Measurements from ENCODE around the gene DEGS2.

Gene DEGS2

DNA sequence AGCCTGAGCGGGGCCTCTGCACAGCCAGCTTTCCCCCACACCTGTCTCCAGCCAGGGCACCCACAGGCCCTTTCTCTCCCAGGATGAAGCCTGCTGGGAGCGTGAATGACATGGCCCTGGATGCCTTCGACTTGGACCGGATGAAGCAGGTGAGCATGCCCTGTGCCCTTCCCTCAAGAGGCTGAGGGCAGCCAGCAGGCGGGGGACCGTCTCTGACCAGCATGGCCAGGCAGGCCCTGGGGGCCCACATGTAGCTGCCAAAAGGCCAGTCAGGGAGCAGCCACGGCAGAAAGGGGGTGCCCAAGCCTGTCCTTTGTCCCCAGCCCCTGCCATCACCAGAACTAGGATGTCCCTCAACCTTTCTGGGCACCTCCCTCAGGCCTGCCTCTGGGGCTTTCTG, 18.3 kb downstream of the DEGS2 start:
- Histone ChIP-seq H3K4me2 (no peak overlapping the region), H3K27ac (no peak overlapping the region), H3K4me1 (ENCODE audit: low read depth, poor library complexity, severe bottlenecking) (peaks cover 27% of the 10 kb centered on the region)

GRCh38 chr14:100140452-100141078, 18.9 kb downstream of the DEGS2 start:
- Histone ChIP-seq H3K27ac (no peak overlapping the region), H4K20me1 (ENCODE audit: insufficient read depth) (no peaks in the 10 kb centered on the region), H3K79me2 (ENCODE audit: insufficient read depth, low read depth) (no peaks in the 10 kb centered on the region), H3K4me3 (IDR thresholded peaks at IDR 0.05; ENCODE audit: insufficient read depth, low read depth, low read length) (no peak overlapping the region), H3K4me1 (ENCODE audit: low read depth, poor library complexity, severe bottlenecking) (peaks cover 27% of the 10 kb centered on the region), H3K36me3 (ENCODE audit: insufficient read depth) (no peaks in the 10 kb centered on the region), H3K4me2 (no peak overlapping the region), H3K27me3 (ENCODE audit: insufficient read depth, low read depth) (no peaks in the 10 kb centered on the region), H3K9ac (no peak overlapping the region), H2AFZ (ENCODE audit: low read depth) (no peak overlapping the region)
- no peak for TF ChIP-seq CTCF (conservative IDR thresholded peaks at IDR 0.05; ENCODE audit: low read depth, low read length)

More for the DNA sequence above, 18.3 kb downstream of the DEGS2 start:
- Histone ChIP-seq H3K36me3 (ENCODE audit: insufficient read depth) (no peaks in the 10 kb centered on the region), H3K4me3 (IDR thresholded peaks at IDR 0.05; ENCODE audit: insufficient read depth, low read depth, low read length) (no peak overlapping the region), H3K9ac (no peak overlapping the region), H4K20me1 (ENCODE audit: insufficient read depth) (no peaks in the 10 kb centered on the region), H2AFZ (ENCODE audit: low read depth) (no peak overlapping the region), H3K79me2 (ENCODE audit: insufficient read depth, low read depth) (no peaks in the 10 kb centered on the region), H3K27me3 (ENCODE audit: insufficient read depth, low read depth) (no peaks in the 10 kb centered on the region)
- no peak for TF ChIP-seq CTCF (conservative IDR thresholded peaks at IDR 0.05; ENCODE audit: low read depth, low read length)

DNA sequence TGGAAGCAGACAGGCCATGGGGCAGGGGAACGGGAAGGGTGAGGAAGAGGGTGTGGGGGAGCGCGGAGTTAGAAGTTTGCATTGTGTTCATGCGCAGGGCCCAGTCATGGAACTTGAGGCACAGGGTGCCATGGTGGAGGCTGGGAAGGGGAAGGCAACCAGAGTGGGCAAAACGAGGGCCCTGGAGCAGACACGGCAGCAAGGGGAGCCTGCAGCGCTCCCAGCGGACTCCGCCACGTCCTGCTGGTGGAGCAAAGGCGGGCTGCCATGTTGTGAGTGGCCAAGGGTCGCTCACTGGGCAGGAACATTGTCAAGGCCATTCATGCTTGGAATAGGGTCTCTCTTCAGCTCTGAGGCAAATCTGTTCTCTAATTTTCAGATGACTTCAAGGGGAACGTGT, 20.5 kb downstream of the DEGS2 start:
- TF ChIP-seq CTCF (conservative IDR thresholded peaks at IDR 0.05; ENCODE audit: low read depth, low read length): no peak
- Histone ChIP-seq H4K20me1 (ENCODE audit: insufficient read depth) (no peaks in the 10 kb centered on the region), H3K9ac (no peak overlapping the region), H2AFZ (ENCODE audit: low read depth) (no peak overlapping the region), H3K36me3 (ENCODE audit: insufficient read depth) (no peaks in the 10 kb centered on the region), H3K4me3 (IDR thresholded peaks at IDR 0.05; ENCODE audit: insufficient read depth, low read depth, low read length) (no peak overlapping the region), H3K79me2 (ENCODE audit: insufficient read depth, low read depth) (no peaks in the 10 kb centered on the region), H3K4me2 (no peak overlapping the region), H3K27ac (no peak overlapping the region), H3K4me1 (ENCODE audit: low read depth, poor library complexity, severe bottlenecking) (peaks cover 27% of the 10 kb centered on the region), H3K27me3 (ENCODE audit: insufficient read depth, low read depth) (no peaks in the 10 kb centered on the region)

DNA sequence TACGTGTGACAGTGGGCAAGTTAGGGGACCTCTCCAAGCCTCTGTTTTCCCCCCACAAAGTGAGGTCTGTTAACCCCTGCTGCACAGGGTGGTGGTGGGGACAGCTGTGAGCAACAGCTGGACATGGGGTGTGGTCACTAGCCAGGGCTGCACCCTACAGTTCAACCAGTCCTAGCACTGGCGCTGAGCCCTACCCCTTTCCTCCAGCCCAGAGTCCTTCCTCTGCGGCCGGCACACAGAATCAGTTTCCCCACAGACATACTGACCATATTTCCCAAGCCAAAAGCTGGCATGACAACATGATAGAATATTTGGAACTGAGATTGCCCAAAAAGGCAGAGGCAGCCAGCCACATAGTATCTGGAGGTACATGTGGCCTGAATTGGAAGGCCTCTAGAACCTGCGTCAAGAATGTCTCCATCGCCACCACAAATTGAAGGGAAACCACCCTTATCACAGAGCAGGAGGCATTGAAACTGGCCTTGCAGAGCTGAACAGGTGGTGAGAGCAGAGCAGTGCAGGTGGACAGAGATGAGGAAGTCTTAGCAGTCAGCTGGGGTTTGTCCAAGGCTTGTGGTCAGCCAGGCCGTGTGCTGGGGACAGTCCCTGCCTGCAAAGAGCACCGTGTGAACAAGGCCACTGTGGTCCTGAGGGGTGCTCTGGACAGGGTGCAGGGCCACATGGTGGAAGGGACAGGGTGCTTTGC, 21.2 kb downstream of the DEGS2 start:
- peaks cover 27% of the 10 kb centered on the region for H3K4me1 ChIP-seq (ENCODE audit: low read depth, poor library complexity, severe bottlenecking)
- no peaks in the 10 kb centered on the region for H3K36me3 ChIP-seq (ENCODE audit: insufficient read depth)
- no peaks in the 10 kb centered on the region for H3K79me2 ChIP-seq (ENCODE audit: insufficient read depth, low read depth)
- peak overlapping the region; percentile 24; the same call in 1 of the 2 replicates for H3K27ac ChIP-seq
- no peaks in the 10 kb centered on the region for H4K20me1 ChIP-seq (ENCODE audit: insufficient read depth)
- no peak for TF ChIP-seq CTCF (conservative IDR thresholded peaks at IDR 0.05; ENCODE audit: low read depth, low read length)
- no peak overlapping the region for H2AFZ ChIP-seq (ENCODE audit: low read depth)
- H3K27me3 ChIP-seq (ENCODE audit: insufficient read depth, low read depth): no peaks in the 10 kb centered on the region
- no peak overlapping the region; the same call in 1 of the 2 replicates for H3K9ac ChIP-seq
- H3K4me2 ChIP-seq: peak overlapping the region; percentile 67
- no peak overlapping the region for H3K4me3 ChIP-seq (IDR thresholded peaks at IDR 0.05; ENCODE audit: insufficient read depth, low read depth, low read length)

All from KMS-11 (cell line).